Loucy (cell line): Measurements from ENCODE around the gene ZFHX3.

Experiments
- CTCF ChIP-seq: fragments of 200-600 bp; sonication (generic); conservative IDR thresholded peaks from 2 replicates; pipeline ENCODE4 v1.5.1; 2014; ENCODE audit warnings: mild to moderate bottlenecking, antibody characterized with exemption, low read length
- EZH2phosphoT487 ChIP-seq: fragments of 200-600 bp; IDR thresholded peaks from 2 replicates; pipeline ENCODE4 v1.6.1; 2018; ENCODE audit warnings: antibody characterized with exemption, mild to moderate bottlenecking, moderate library complexity, borderline replicate concordance

DNA sequence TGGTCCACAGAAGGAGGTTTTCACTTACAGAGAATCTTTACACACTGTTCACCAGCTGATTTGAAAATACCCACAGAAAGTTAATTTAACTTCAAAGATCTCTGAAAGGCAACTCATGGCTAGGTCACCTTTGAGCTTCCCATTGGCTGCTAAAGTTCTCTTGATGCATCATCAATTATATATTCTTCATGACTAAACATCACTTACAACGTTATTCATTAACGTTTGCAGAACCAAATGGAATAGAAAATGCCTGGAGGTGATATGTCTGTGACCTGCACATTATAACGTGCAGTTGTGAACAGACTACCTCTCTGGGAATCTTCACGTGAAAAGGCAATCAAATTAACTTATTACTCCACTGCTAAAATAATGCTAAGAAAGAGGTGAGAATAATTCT, 238.5 kb downstream of the ZFHX3 start:
- no peak for TF ChIP-seq CTCF
- no peak for TF ChIP-seq EZH2phosphoT487
